GM23338 (cell line): Measurements from ENCODE around the gene CCDC179. TPM values are rescaled to one million over a fixed set of nuclear protein-coding genes. Genes with fewer than 3 reads are reported as not detected.

ENCODE experiments used
- ATAC-seq: fragments of 200-7000 bp; cut with Tn5 transposase; 3 replicates; pipeline ENCODE4 v1.9.1; 2020
- DNase-seq: peaks from one replicate; pipeline ENCODE4 v3.0.0-alpha.2; 2015; ENCODE audit warnings: low spot score
- H2AFZ ChIP-seq: fragments of 200-600 bp; sonication (generic); 2 replicates; pipeline ENCODE4 v1.8.0; 2016; ENCODE audit warnings: antibody characterized with exemption, mild to moderate bottlenecking, moderate library complexity
- H3F3A ChIP-seq: fragments of 200-600 bp; sonication (generic); replicated peaks from 2 replicates; pipeline ENCODE4 v1.8.0; 2017; ENCODE audit warnings: antibody characterized with exemption, mixed run types, low read depth
- H3K27ac ChIP-seq: fragments of 200-600 bp; sonication (generic); 2 replicates; pipeline ENCODE4 v1.6.1; 2016; ENCODE audit warnings: low read depth
- H3K27me3 ChIP-seq: fragments of 200-600 bp; sonication (generic); 2 replicates; pipeline ENCODE4 v1.8.0; 2016; ENCODE audit warnings: mild to moderate bottlenecking, mixed run types, moderate library complexity; ENCODE audit not compliant: insufficient read depth
- H3K36me3 ChIP-seq: fragments of 200-600 bp; sonication (generic); 2 replicates; pipeline ENCODE4 v1.8.0; 2016; ENCODE audit warnings: mild to moderate bottlenecking; ENCODE audit not compliant: insufficient read depth
- H3K4me1 ChIP-seq: fragments of 200-600 bp; sonication (generic); 2 replicates; pipeline ENCODE4 v1.8.0; 2016; ENCODE audit warnings: mild to moderate bottlenecking, moderate library complexity; ENCODE audit not compliant: insufficient read depth
- H3K4me2 ChIP-seq: fragments of 200-600 bp; sonication (generic); 2 replicates; pipeline ENCODE4 v1.7.1; 2017; ENCODE audit warnings: mixed run types
- H3K4me3 ChIP-seq: fragments of 200-600 bp; sonication (generic); 2 replicates; pipeline ENCODE4 v1.6.1; 2016; ENCODE audit warnings: mixed run types
- H3K79me2 ChIP-seq: fragments of 200-600 bp; sonication (generic); replicated peaks from 2 replicates; pipeline ENCODE4 v1.8.0; 2017; ENCODE audit warnings: mild to moderate bottlenecking; ENCODE audit not compliant: insufficient read depth
- H3K9me2 ChIP-seq: fragments of 200-600 bp; sonication (generic); 2 replicates; pipeline ENCODE4 v1.8.0; 2017; ENCODE audit not compliant: insufficient read depth
- H4K20me1 ChIP-seq: fragments of 200-600 bp; sonication (generic); replicated peaks from 2 replicates; pipeline ENCODE4 v1.8.0; 2017; ENCODE audit warnings: mild to moderate bottlenecking; ENCODE audit not compliant: insufficient read depth
- H3K27ac Mint-ChIP-seq: 2 replicates; pipeline ENCODE4 v1.8.0; 2020; ENCODE audit warnings: inconsistent platforms, mild to moderate bottlenecking, moderate library complexity, mixed read lengths
- H3K27me3 Mint-ChIP-seq: 3 replicates; pipeline ENCODE4 v1.8.0; 2022; ENCODE audit warnings: low read depth, mild to moderate bottlenecking, moderate library complexity, mixed read lengths, inconsistent platforms; ENCODE audit not compliant: insufficient read depth, poor library complexity
- H3K36me3 Mint-ChIP-seq: 3 replicates; pipeline ENCODE4 v1.8.0; 2021; ENCODE audit warnings: low read depth, mild to moderate bottlenecking, inconsistent platforms, moderate library complexity, mixed read lengths
- H3K4me1 Mint-ChIP-seq: 3 replicates; pipeline ENCODE4 v1.8.0; 2020; ENCODE audit warnings: mild to moderate bottlenecking, inconsistent platforms, mixed read lengths
- H3K4me3 Mint-ChIP-seq: 3 replicates; pipeline ENCODE4 v1.8.0; 2021; ENCODE audit warnings: moderate library complexity, mild to moderate bottlenecking, inconsistent platforms, mixed read lengths
- H3K9me3 Mint-ChIP-seq: 3 replicates; pipeline ENCODE4 v1.8.0; 2020; ENCODE audit warnings: moderate library complexity, mild to moderate bottlenecking, inconsistent platforms, mixed read lengths
- CREB1 ChIP-seq: fragments of 250-450 bp; sonication (Bioruptor Pico); IDR thresholded peaks from 2 replicates; pipeline ENCODE4 v1.5.0; 2020; ENCODE audit warnings: low read depth, mild to moderate bottlenecking, moderate library complexity
- ETS1 ChIP-seq: IDR thresholded peaks from 2 replicates; pipeline ENCODE4 v1.6.1; 2016; ENCODE audit warnings: antibody characterized with exemption
- EZH2 ChIP-seq: fragments of 200-600 bp; sonication (generic); IDR thresholded peaks from one replicate; pipeline ENCODE4 v1.8.0; 2017; ENCODE audit warnings: antibody characterized with exemption, mild to moderate bottlenecking, low read depth; ENCODE audit not compliant: unreplicated experiment
- EZH2phosphoT487 ChIP-seq: fragments of 200-600 bp; sonication (generic); IDR thresholded peaks from one replicate; pipeline ENCODE4 v1.8.1; 2018; ENCODE audit warnings: antibody characterized with exemption; ENCODE audit not compliant: unreplicated experiment
- JUNB ChIP-seq: IDR thresholded peaks from one replicate; pipeline ENCODE4 v1.6.1; 2016; ENCODE audit warnings: antibody characterized with exemption; ENCODE audit not compliant: unreplicated experiment
- NANOG ChIP-seq: IDR thresholded peaks from 2 replicates; pipeline ENCODE4 v1.6.1; 2016; ENCODE audit warnings: antibody characterized with exemption, borderline replicate concordance
- POLR2AphosphoS5 ChIP-seq: IDR thresholded peaks from 2 replicates; pipeline ENCODE4 v1.6.1; 2016; ENCODE audit warnings: antibody characterized with exemption, low read depth
- STAT1 ChIP-seq: IDR thresholded peaks from one replicate; pipeline ENCODE4 v1.6.1; 2016; ENCODE audit warnings: antibody characterized with exemption; ENCODE audit not compliant: unreplicated experiment
- ZNF114 ChIP-seq: fragments of 250-450 bp; sonication (Bioruptor Pico); IDR thresholded peaks from 2 replicates; pipeline ENCODE4 v1.5.0; 2020; ENCODE audit warnings: mild to moderate bottlenecking, moderate library complexity
- ZNF331 ChIP-seq: fragments of 250-450 bp; sonication (Bioruptor Pico); IDR thresholded peaks from 2 replicates; pipeline ENCODE4 v1.5.0; 2020; ENCODE audit warnings: low read depth, mild to moderate bottlenecking, moderate library complexity
- ZNF462 ChIP-seq: fragments of 250-450 bp; sonication (Bioruptor Pico); IDR thresholded peaks from 2 replicates; pipeline ENCODE4 v1.5.0; 2020; ENCODE audit warnings: mild to moderate bottlenecking, moderate library complexity
- polyA plus RNA-seq: library from polyadenylated mRNA; unstranded; fragments of >200 nt; fragmentation: Nextera tagmentation; extraction: Ambion mirVana; gene quantifications from 2 replicates; pipeline ENCODE4 v1.2.1, GENCODE V29; 2016
- total RNA-seq: library from RNA; depleted of rRNA; stranded (reverse); fragments of >200 nt; shearing (Covaris generic); gene quantifications from 2 replicates; pipeline ENCODE4 v1.2.3, GENCODE V29; 2014
- TF ChIP-seq, protein P1 (sequence below): IDR thresholded peaks from one replicate; pipeline ENCODE4 v1.6.1; 2018; ENCODE audit warnings: antibody characterized with exemption; ENCODE audit not compliant: unreplicated experiment
- TF ChIP-seq, protein P2 (sequence below), 2 experiments: fragments of 200-600 bp in 1 of 2; sonication (generic) in 1 of 2; conservative IDR thresholded peaks; 2 replicates each; pipeline versions ENCODE4 v1.5.1 to v1.6.1; 2016 to 2017; ENCODE audit warnings: antibody characterized with exemption in 2 of 2, low read depth in 2 of 2, mild to moderate bottlenecking in 2 of 2, moderate library complexity in 1 of 2

The CCDC179 gene
- total and polyA plus RNA-seq, 2 experiments from 2014 or later, result not detected

GRCh38 chr11:22832315-22833015 is 27.8 kb downstream of the CCDC179 start:
- H3K79me2 ChIP-seq, result no peaks in the 10 kb centered on the region
- peaks cover 13% of the 10 kb centered on the region for H3K27me3 Mint-ChIP-seq
- no peak overlapping the region for H3K4me3 ChIP-seq
- peaks cover 20% of the 10 kb centered on the region for H3K4me1 ChIP-seq
- DNase-seq, result no peak
- H3K27me3 ChIP-seq, result peaks cover 13% of the 10 kb centered on the region
- H3K4me1 Mint-ChIP-seq, result peaks cover 20% of the 10 kb centered on the region
- ATAC-seq, result no peak
- H3F3A ChIP-seq, result no peaks in the 10 kb centered on the region
- no peaks in the 10 kb centered on the region for H3K36me3 Mint-ChIP-seq
- H3K9me3 Mint-ChIP-seq, result no peaks in the 10 kb centered on the region
- H4K20me1 ChIP-seq, result no peaks in the 10 kb centered on the region
- H3K36me3 ChIP-seq, result no peaks in the 10 kb centered on the region
- no peak overlapping the region for H3K4me3 Mint-ChIP-seq
- no peak overlapping the region for H3K27ac ChIP-seq
- no peak overlapping the region for H2AFZ ChIP-seq
- H3K27ac Mint-ChIP-seq, result no peak overlapping the region
- H3K9me2 ChIP-seq, result no peaks in the 10 kb centered on the region
- H3K4me2 ChIP-seq, result no peak overlapping the region
- TF ChIP-seq, protein P1, sequence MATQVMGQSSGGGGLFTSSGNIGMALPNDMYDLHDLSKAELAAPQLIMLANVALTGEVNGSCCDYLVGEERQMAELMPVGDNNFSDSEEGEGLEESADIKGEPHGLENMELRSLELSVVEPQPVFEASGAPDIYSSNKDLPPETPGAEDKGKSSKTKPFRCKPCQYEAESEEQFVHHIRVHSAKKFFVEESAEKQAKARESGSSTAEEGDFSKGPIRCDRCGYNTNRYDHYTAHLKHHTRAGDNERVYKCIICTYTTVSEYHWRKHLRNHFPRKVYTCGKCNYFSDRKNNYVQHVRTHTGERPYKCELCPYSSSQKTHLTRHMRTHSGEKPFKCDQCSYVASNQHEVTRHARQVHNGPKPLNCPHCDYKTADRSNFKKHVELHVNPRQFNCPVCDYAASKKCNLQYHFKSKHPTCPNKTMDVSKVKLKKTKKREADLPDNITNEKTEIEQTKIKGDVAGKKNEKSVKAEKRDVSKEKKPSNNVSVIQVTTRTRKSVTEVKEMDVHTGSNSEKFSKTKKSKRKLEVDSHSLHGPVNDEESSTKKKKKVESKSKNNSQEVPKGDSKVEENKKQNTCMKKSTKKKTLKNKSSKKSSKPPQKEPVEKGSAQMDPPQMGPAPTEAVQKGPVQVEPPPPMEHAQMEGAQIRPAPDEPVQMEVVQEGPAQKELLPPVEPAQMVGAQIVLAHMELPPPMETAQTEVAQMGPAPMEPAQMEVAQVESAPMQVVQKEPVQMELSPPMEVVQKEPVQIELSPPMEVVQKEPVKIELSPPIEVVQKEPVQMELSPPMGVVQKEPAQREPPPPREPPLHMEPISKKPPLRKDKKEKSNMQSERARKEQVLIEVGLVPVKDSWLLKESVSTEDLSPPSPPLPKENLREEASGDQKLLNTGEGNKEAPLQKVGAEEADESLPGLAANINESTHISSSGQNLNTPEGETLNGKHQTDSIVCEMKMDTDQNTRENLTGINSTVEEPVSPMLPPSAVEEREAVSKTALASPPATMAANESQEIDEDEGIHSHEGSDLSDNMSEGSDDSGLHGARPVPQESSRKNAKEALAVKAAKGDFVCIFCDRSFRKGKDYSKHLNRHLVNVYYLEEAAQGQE, result no peak
- no peak for TF ChIP-seq JUNB
- no peak for TF ChIP-seq EZH2
- no peak for TF ChIP-seq ZNF114
- TF ChIP-seq ZNF331 (CRISPR knock-in tag), result no peak
- TF ChIP-seq POLR2AphosphoS5, result no peak
- TF ChIP-seq CREB1, result no peak
- TF ChIP-seq ZNF462 (CRISPR knock-in tag), result no peak
- TF ChIP-seq EZH2phosphoT487, result no peak
- TF ChIP-seq STAT1, result no peak
- TF ChIP-seq, protein P2, sequence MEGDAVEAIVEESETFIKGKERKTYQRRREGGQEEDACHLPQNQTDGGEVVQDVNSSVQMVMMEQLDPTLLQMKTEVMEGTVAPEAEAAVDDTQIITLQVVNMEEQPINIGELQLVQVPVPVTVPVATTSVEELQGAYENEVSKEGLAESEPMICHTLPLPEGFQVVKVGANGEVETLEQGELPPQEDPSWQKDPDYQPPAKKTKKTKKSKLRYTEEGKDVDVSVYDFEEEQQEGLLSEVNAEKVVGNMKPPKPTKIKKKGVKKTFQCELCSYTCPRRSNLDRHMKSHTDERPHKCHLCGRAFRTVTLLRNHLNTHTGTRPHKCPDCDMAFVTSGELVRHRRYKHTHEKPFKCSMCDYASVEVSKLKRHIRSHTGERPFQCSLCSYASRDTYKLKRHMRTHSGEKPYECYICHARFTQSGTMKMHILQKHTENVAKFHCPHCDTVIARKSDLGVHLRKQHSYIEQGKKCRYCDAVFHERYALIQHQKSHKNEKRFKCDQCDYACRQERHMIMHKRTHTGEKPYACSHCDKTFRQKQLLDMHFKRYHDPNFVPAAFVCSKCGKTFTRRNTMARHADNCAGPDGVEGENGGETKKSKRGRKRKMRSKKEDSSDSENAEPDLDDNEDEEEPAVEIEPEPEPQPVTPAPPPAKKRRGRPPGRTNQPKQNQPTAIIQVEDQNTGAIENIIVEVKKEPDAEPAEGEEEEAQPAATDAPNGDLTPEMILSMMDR (conservative IDR thresholded peaks at IDR 0.05; ENCODE audit: low read depth in 2 of 2), result no peak
- no peak for TF ChIP-seq NANOG
- TF ChIP-seq ETS1, result no peak
